Glutamatergic neuron (in vitro differentiated cells): ENCODE results near the gene TMEM120B. TPM values are rescaled to one million over a fixed set of nuclear protein-coding genes. Genes with fewer than 3 reads are reported as not detected.

ENCODE experiments used
- DNase-seq: peaks from one replicate; pipeline ENCODE4 v3.0.0; 2022
- H3K27ac Mint-ChIP-seq: one replicate; pipeline ENCODE4 v1.8.0; 2020; ENCODE audit warnings: mild to moderate bottlenecking, mixed read lengths, inconsistent platforms; ENCODE audit not compliant: unreplicated experiment
- H3K27me3 Mint-ChIP-seq: one replicate; pipeline ENCODE4 v1.8.0; 2020; ENCODE audit warnings: mild to moderate bottlenecking, moderate library complexity, mixed read lengths, inconsistent platforms; ENCODE audit not compliant: unreplicated experiment
- H3K36me3 Mint-ChIP-seq: one replicate; pipeline ENCODE4 v1.8.0; 2020; ENCODE audit warnings: mild to moderate bottlenecking, mixed read lengths, inconsistent platforms; ENCODE audit not compliant: unreplicated experiment
- H3K4me1 Mint-ChIP-seq: one replicate; pipeline ENCODE4 v1.8.0; 2020; ENCODE audit warnings: mild to moderate bottlenecking, low read depth, mixed read lengths, inconsistent platforms; ENCODE audit not compliant: unreplicated experiment
- H3K4me3 Mint-ChIP-seq: one replicate; pipeline ENCODE4 v1.8.0; 2020; ENCODE audit warnings: mild to moderate bottlenecking, mixed read lengths, inconsistent platforms; ENCODE audit not compliant: unreplicated experiment
- H3K9me3 Mint-ChIP-seq: one replicate; pipeline ENCODE4 v1.8.0; 2020; ENCODE audit warnings: mild to moderate bottlenecking, moderate library complexity, mixed read lengths, inconsistent platforms; ENCODE audit not compliant: unreplicated experiment
- total RNA-seq: library from RNA; stranded (reverse); fragmentation: NEBNext Ultra II Directional; extraction: Animal tissue kit (Norgen Biotek cat#: 25700); gene quantifications from one replicate; pipeline ENCODE4 v1.2.1, GENCODE V29; 2021; ENCODE audit not compliant: unreplicated experiment
- TF ChIP-seq, protein P1 (sequence below): fragments of 200-600 bp; sonication (generic); IDR thresholded peaks from one replicate; pipeline ENCODE4 v1.5.0; 2021; ENCODE audit not compliant: partially characterized antibody, unreplicated experiment

The TMEM120B gene
- total RNA-seq, 1 donor from 2014 or later: 205 TPM

DNA sequence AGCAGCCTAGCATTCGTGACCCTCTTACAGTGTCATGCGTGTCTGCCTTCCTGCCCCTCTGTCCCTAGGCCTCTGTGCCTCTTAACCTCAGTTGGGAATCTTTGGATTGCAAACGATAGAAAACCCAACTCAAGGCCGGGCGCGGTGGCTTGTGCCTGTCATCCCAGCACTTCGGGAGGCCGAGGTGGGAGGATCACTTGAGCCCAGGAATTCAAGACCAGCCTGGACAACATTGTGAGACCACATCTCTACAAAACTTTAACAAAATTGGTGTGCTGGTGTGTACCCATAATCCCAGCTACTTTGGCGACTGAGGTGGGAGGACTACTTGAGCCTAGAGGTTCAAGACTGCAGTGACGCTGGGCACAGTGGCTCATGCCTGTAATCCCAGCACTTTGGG lies 36.7 kb downstream of the TMEM120B start:
- peaks cover 5% of the 10 kb centered on the region for H3K9me3 Mint-ChIP-seq
- H3K27ac Mint-ChIP-seq: peak overlapping the region; percentile 80
- peaks cover 5% of the 10 kb centered on the region for H3K27me3 Mint-ChIP-seq
- TF ChIP-seq, protein P1, sequence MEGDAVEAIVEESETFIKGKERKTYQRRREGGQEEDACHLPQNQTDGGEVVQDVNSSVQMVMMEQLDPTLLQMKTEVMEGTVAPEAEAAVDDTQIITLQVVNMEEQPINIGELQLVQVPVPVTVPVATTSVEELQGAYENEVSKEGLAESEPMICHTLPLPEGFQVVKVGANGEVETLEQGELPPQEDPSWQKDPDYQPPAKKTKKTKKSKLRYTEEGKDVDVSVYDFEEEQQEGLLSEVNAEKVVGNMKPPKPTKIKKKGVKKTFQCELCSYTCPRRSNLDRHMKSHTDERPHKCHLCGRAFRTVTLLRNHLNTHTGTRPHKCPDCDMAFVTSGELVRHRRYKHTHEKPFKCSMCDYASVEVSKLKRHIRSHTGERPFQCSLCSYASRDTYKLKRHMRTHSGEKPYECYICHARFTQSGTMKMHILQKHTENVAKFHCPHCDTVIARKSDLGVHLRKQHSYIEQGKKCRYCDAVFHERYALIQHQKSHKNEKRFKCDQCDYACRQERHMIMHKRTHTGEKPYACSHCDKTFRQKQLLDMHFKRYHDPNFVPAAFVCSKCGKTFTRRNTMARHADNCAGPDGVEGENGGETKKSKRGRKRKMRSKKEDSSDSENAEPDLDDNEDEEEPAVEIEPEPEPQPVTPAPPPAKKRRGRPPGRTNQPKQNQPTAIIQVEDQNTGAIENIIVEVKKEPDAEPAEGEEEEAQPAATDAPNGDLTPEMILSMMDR: no peak
- peaks cover 6% of the 10 kb centered on the region for H3K4me1 Mint-ChIP-seq
- no peak for DNase-seq
- H3K4me3 Mint-ChIP-seq: no peak overlapping the region
- H3K36me3 Mint-ChIP-seq: no peaks in the 10 kb centered on the region

GRCh38 chr12:121750507-121750955 lies 38.0 kb downstream of the TMEM120B start:
- Mint-ChIP-seq H3K9me3 (peaks cover 10% of the 10 kb centered on the region), H3K36me3 (no peaks in the 10 kb centered on the region), H3K27ac (no peak overlapping the region), H3K4me1 (peaks cover 6% of the 10 kb centered on the region), H3K27me3 (peaks cover 8% of the 10 kb centered on the region), H3K4me3 (no peak overlapping the region)
- TF ChIP-seq, protein P1: no peak
- no peak for DNase-seq

DNA sequence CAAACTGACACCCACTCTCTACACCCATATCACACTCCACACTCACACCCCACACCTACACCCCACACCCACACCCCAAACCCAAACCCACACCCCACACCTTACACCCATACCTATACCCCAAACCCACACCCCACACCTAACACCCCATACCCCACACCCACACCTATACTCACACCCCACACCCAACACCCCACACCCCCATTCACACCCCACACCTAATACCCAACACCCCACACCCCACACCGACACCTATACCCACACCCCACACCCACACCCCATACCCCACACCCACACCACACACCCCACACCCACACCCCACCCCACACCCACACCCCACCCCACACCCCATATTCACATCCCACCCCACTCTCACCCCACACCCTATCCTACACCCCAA lies 38.5 kb downstream of the TMEM120B start:
- Mint-ChIP-seq H3K27me3 (peaks cover 10% of the 10 kb centered on the region), H3K4me1 (peaks cover 6% of the 10 kb centered on the region), H3K36me3 (no peaks in the 10 kb centered on the region), H3K4me3 (no peak overlapping the region), H3K9me3 (peaks cover 12% of the 10 kb centered on the region), H3K27ac (no peak overlapping the region)
- no peak for DNase-seq
- TF ChIP-seq, protein P1: no peak

GRCh38 chr12:121751749-121752351 lies 39.3 kb downstream of the TMEM120B start:
- Mint-ChIP-seq H3K27me3 (peaks cover 10% of the 10 kb centered on the region), H3K4me3 (no peak overlapping the region), H3K9me3 (peaks cover 15% of the 10 kb centered on the region), H3K27ac (no peak overlapping the region), H3K4me1 (peaks cover 6% of the 10 kb centered on the region), H3K36me3 (no peaks in the 10 kb centered on the region)
- no peak for DNase-seq
- TF ChIP-seq, protein P1: no peak

- Mint-ChIP-seq H3K36me3 (no peaks in the 10 kb centered on the region), H3K27ac (no peak overlapping the region), H3K27me3 (peaks cover 10% of the 10 kb centered on the region), H3K9me3 (peaks cover 15% of the 10 kb centered on the region), H3K4me3 (no peak overlapping the region), H3K4me1 (peaks cover 2% of the 10 kb centered on the region)
- no peak for DNase-seq
- TF ChIP-seq, protein P1: no peak
Measured at GRCh38 chr12:121753844-121754264, 41.3 kb downstream of the TMEM120B start.
